HG03108 (cell line): ENCODE results near the gene FURIN.
"Not testable (repeated sequence)": the region's sequence is repeated elsewhere in the genome, so short reads cannot be mapped to it uniquely, and the experiment has no call there.

Source experiments
- ATAC-seq: cut with Tn5 transposase; IDR thresholded peaks from one replicate; pipeline ENCODE4 v1.9.1; 2021; ENCODE audit warnings: moderate library complexity; ENCODE audit not compliant: unreplicated experiment

FURIN gene

DNA sequence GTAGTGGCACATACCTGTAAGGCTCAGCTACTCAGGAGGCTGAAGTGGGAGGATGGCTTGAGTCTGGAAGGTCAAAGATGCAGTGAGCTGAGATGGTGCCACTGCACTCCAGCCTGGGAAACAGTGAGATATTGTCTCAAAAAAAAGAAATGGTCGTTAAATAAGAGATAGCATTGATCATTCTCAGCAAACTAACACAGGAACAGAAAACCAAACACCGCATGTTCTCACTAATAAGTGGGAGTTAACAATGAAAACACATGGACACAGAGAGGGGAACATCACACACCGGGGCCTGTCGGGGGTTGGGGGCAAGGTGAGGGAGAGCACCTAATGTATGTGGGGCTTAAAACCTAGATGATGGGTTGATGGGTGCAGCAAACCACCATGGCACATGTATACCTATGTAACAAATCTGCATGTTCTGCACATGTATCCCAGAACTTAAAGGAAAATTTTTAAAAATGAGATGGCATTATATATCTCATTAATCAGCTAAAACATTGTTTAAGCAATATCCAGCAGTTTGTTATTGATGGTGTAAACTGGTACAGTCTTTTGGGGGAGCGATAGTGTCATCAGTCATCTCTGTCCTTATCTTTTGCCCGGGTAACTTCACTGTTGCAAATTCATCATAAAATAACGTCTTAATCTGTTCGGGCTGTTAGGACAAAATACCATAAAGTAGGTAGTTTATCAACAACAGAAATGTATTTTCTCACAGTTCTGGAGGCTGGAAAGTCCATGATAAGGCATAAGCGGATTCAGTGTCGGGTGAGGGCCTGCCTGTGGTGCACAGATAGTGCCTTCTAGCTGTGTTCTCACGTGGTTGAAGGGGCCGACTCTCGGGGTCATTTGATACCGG is 33.0 kb downstream of the FURIN start:
- ATAC-seq: no peak

DNA sequence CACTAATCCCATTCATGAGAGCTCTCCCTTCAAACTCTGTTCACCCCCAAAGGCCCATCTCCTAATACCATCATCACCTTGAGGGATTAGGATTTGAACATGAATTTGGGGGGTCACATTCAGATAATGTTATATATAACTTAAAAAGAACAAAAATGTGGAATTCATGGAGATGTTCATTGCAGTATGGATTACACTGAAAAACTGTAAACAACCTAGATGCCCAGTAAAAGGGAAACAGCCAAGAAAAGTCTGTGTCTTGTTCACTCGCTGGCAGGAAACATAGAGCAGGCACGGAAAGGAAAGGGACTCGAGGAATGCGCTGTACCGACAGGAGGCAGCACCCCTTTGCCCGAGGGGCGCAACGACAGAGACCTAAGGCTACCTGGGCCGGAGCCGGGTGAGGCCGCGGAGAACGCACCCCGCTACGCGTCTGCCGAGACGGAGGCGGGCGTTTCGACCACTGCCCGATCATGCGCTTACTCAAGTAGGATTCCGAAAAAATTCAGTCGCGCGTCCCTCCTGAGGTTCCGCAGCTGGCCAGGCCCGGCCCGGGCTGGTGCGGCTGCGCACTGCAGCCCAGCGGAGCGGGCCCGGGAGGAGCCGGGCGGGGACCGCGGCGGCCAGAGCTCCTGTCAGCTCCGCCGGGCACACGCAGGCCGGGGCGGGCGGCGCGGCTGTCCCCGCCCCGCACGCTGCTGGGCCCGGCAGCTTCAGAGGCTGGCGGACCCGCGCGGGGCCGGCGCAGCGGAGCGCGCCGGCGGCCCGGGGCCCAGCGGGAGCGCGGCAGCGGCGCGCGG is 33.9 kb downstream of the FURIN start:
- peak; percentile 73 for ATAC-seq

DNA sequence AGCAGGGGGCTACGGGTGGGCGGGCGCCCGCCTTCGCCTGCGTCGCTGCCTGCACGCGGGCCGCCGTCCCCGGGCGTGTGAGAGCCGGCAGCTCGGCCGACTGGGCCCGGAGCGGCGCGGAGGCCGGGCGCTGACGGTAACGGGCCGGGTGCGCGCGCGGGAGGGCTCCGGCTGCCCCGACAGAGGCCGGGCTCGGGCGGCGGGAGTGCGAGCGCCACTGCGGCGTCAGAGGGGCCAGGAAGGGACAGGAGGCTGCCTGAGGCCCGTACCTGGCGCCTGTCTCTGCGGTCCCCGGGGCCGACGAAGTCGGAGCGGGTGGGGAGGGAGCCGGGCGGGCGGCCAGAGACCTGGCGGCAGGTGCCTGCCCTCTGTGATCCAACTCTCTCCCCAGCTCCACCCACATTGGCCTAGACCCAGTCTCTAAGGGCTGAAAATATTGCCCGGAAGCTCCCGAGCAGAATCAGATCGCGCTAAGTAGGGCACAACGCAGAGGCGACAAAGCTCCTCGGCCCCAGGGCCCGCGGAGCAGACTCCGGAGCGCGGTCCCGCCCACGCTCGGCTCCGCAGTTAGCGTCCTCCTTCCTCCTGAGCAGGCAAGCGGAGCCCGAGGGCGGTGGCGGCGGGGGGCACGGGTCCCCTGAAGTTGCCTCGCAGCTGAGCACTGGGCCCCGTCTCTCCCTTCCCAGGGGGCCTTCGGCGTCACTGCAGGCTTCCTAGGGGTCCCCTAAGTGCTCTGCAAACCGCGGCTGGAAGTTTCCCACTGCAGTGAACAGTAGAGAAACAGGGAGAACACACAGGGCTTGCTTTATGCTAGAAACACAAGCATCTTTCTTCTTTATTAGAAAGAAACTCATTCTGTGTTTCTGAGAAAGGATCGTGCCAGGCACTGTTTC is 34.7 kb downstream of the FURIN start, which contains the start of gene MAN2A2:
TSS of gene MAN2A2 (plus strand) at position 463 of the 893 bp plus-strand sequence. CDS start 906 bp downstream, outside the sequence.
- ATAC-seq: peak; percentile 45

DNA sequence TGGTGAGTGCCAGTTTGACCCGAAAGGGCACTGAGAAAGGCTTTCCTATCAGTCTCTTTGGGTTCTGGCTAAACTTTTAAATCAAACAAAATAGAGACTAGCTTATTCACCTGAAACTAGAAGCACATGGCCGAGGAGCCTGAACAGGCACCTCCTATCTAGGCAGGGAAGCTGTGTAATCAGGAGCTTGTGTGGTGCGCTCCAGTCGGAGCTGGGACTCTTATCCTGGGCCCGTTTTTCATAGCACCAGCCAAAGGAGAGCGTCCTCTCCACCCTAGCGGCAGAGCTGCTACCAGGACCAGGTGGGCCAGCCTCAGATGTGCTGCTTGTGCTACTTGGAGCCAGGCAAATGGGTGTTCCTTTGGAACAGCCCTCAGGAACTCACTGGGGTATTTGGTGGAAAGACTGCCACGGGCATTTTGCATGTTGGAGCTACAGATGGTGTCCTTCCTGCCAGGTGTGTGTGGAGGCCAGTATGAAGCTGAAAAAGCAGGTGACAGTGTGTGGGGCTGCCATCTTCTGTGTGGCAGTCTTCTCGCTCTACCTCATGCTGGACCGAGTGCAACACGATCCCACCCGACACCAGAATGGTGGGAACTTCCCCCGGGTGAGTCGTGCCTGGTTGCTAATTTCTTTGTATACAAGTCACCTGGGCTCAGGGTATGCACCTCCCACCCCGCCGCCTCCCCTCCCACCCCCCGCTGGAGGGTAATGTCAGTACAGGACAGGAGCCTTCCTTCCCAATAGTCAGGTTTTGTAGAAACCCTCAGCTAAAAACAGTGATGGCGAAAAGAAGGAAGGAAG is 35.5 kb downstream of the FURIN start:
- ATAC-seq: no peak

DNA sequence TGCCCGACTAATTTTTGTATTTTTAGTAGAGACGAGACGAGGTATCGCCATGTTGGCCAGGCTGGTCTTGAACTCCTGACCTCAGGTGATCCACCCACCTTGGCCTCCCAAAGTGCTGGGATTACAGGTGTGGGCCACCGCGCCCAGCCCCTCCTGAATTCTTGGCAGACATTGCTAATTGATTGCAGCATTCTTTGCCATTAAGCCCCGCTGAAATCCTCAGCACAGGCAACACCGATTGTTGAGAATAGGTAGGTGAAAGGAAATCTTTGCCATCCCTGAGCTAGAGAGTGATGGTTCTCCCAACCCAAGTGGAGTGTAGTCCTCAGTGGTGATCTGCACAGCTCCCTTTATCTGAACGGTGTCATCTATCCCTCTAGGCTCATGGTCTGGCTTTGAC is 36.4 kb downstream of the FURIN start:
- ATAC-seq: no peak

DNA sequence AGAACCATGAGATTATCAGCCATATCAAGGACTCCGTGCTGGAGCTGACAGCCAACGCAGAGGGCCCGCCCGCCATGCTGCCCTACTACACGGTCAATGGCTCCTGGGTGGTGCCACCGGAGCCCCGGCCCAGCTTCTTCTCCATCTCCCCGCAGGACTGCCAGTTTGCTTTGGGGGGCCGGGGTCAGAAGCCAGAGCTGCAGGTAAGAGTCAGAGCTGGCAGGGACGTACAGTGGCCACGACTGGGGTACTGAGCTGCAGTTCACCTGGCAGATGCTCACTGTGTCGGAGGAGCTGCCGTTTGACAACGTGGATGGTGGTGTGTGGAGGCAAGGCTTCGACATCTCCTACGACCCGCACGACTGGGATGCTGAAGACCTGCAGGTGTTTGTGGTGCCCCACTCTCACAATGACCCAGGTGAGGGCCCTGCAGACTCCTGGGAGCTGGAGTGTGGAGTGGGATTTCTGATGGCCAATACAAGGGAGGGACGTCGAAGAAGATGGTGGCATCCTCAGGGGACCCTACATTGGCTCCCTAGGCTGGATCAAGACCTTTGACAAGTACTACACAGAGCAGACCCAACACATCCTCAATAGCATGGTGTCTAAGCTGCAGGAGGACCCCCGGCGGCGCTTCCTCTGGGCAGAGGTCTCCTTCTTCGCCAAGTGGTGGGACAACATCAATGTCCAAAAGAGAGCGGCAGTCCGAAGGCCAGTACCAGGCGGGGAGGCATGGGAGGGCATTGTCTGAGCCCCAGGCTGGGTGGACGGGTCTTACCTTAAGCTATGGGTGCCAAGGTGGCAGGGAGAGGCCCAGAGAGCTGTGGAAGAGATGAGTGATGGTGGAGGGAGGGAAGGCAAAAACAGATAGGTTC is 37.2 kb downstream of the FURIN start:
- no peak for ATAC-seq

GRCh38 chr15:90906181-90906849 is 37.9 kb downstream of the FURIN start:
- ATAC-seq: no peak

- no peak for ATAC-seq
Measured at GRCh38 chr15:90907051-90907660, 38.8 kb downstream of the FURIN start.

- no peak for ATAC-seq
Measured at GRCh38 chr15:90907838-90908507, 39.6 kb downstream of the FURIN start.

DNA sequence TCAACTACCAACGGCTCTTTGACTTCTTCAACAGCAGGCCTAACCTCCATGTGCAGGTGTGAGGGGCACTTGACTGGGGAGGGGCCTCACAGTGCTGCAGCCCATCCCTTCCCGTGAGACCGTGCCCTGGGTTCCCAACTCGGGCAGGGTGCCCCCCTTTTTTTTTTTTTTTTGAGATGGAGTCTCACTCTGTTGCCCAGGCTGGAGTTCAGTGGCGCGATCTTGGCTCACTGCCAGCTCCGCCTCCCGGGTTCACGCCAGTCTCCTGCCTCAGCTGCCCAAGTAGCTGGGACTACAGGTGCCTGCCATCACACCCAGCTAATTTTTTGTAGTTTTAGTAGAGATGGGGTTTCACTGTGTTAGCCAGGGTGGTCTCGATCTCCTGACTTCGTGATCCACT is 41.1 kb downstream of the FURIN start:
- ATAC-seq: not testable (repeated sequence)

DNA sequence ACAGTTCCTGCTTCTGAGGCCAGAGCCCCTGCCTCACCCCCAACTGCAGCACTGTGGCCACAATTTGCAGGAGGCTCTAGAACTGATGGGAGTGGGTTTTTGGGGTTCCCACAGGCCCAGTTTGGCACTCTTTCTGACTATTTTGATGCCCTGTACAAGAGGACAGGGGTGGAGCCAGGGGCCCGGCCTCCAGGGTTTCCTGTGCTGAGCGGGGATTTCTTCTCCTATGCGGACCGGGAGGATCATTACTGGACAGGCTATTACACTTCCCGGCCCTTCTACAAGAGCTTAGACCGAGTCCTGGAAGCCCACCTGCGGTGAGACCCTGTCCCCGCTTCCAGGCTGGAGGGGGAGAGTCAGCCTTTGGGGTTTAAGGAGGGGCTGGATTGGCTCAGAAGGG is 41.6 kb downstream of the FURIN start:
- no peak for ATAC-seq

GRCh38 chr15:90910441-90911301 is 42.3 kb downstream of the FURIN start:
- no peak for ATAC-seq

DNA sequence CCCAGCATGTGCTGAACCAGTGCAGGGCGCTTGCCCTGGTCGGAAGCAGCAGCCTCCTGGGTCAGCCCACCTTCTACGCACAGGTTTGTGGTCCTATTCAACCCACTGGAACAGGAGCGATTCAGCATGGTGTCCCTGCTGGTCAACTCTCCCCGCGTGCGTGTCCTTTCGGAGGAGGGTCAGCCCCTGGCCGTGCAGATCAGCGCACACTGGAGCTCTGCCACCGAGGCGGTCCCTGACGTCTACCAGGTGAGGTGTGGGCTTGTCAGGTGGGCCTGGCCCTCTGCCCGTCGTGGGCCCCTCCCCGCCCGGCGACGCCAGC is 42.9 kb downstream of the FURIN start:
- ATAC-seq: no peak

DNA sequence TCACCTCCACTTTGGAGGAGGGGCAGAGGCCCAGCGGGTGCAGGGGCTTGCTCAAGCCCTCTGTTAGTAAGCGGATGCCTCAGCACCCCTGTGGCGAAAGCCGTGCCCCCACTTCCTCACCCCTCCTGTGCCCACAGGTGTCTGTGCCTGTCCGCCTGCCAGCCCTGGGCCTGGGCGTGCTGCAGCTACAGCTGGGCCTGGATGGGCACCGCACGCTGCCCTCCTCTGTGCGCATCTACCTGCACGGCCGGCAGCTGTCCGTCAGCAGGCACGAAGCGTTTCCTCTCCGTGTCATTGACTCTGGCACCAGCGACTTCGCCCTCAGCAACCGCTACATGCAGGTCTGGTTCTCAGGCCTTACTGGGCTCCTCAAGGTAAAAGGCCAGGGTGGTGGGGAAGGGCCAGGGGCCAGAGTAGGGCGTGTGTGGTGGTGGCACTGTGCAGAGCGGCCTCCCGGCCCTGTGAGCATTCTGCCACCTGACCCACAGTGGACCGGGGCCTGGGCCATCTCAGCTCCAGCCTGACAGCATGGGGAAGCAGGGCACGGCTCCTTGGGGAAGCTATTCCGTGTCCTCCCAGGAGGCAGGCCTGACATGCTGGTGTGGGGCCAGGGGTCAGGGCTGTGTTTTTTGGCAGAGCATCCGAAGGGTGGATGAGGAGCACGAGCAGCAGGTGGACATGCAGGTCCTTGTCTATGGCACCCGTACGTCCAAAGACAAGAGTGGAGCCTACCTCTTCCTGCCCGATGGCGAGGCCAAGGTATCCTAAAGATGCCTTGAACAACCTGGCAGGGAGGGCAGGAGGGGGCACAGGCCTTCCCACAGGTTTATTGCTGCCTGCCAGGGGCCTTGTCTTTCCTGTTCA is 43.8 kb downstream of the FURIN start:
- ATAC-seq: no peak

- ATAC-seq: no peak
Measured at GRCh38 chr15:90912770-90913075, 44.3 kb downstream of the FURIN start.

- ATAC-seq: no peak
Measured at GRCh38 chr15:90913398-90913944, 45.1 kb downstream of the FURIN start.
